NCI-H146 treated with DMSO at 0.1 percent for 48 hours (cell line): Measurements from ENCODE around the gene SPATA1.
"Not testable (repeated sequence)": the region's sequence is repeated elsewhere in the genome, so short reads cannot be mapped to it uniquely, and the experiment has no call there.

ENCODE experiments used
- DNase-seq: peaks from one replicate; lab custom pipeline; 2025; ENCODE audit not compliant: unreplicated experiment; lab: John Stamatoyannopoulos, UW

The SPATA1 gene

GRCh38 chr1:84584126-84584525 lies 77.9 kb downstream of the SPATA1 start:
- DNase-seq = no peak

- no peak for DNase-seq
Observed at GRCh38 chr1:84585803-84586202, 79.6 kb downstream of the SPATA1 start.

- DNase-seq = no peak
Observed at GRCh38 chr1:84587099-84587498, 80.9 kb downstream of the SPATA1 start.

GRCh38 chr1:84594959-84595358 lies 88.8 kb downstream of the SPATA1 start:
- DNase-seq = not testable (repeated sequence)

GRCh38 chr1:84597011-84597410 lies 90.8 kb downstream of the SPATA1 start:
- DNase-seq = no peak

- DNase-seq = no peak
Observed at GRCh38 chr1:84598418-84598817, 92.2 kb downstream of the SPATA1 start.

GRCh38 chr1:84598846-84599741 lies 92.9 kb downstream of the SPATA1 start:
- no peak for DNase-seq

- DNase-seq = no peak
Observed at GRCh38 chr1:84600796-84601195, 94.6 kb downstream of the SPATA1 start.

- no peak for DNase-seq
Observed at GRCh38 chr1:84603223-84603622, 97.0 kb downstream of the SPATA1 start.

GRCh38 chr1:84603941-84604830 lies 98.0 kb downstream of the SPATA1 start:
- no peak for DNase-seq

GRCh38 chr1:84605157-84605556 lies 99.0 kb downstream of the SPATA1 start:
- no peak for DNase-seq

GRCh38 chr1:84606977-84607376 lies 100.8 kb downstream of the SPATA1 start:
- no peak for DNase-seq

GRCh38 chr1:84611091-84611490 lies 104.9 kb downstream of the SPATA1 start:
- no peak for DNase-seq

- DNase-seq = no peak
Observed at GRCh38 chr1:84611796-84612195, 105.6 kb downstream of the SPATA1 start.

GRCh38 chr1:84613026-84613425 lies 106.8 kb downstream of the SPATA1 start:
- DNase-seq = no peak

- no peak for DNase-seq
Observed at GRCh38 chr1:84613887-84614286, 107.7 kb downstream of the SPATA1 start.

- DNase-seq = no peak
Observed at GRCh38 chr1:84615790-84616189, 109.6 kb downstream of the SPATA1 start.
